Loucy (cell line): ENCODE data around the gene SLC5A12.

Source experiments
- H2AFZ ChIP-seq: fragments of 200-600 bp; sonication (generic); 2 replicates; pipeline ENCODE4 v1.6.0; 2016; ENCODE audit warnings: antibody characterized with exemption, mild to moderate bottlenecking, low read length, moderate library complexity
- H3F3A ChIP-seq: fragments of 200-600 bp; 2 replicates; pipeline ENCODE4 v1.6.0; 2016; ENCODE audit warnings: antibody characterized with exemption, low read depth, mild to moderate bottlenecking
- H3K27me3 ChIP-seq: fragments of 200-600 bp; sonication (generic); 2 replicates; pipeline ENCODE4 v1.6.1; 2014; ENCODE audit warnings: low read length, mild to moderate bottlenecking; ENCODE audit not compliant: insufficient read depth, poor library complexity, severe bottlenecking
- H3K36me3 ChIP-seq: fragments of 200-600 bp; sonication (generic); 2 replicates; pipeline ENCODE4 v1.6.1; 2016; ENCODE audit warnings: low read length; ENCODE audit not compliant: insufficient read depth
- H3K4me1 ChIP-seq: fragments of 200-600 bp; sonication (generic); 2 replicates; pipeline ENCODE4 v1.5.1; 2014; ENCODE audit warnings: low read length, mild to moderate bottlenecking; ENCODE audit not compliant: insufficient read depth, poor library complexity, severe bottlenecking
- H3K4me2 ChIP-seq: fragments of 200-600 bp; sonication (generic); 2 replicates; pipeline ENCODE4 v1.6.0; 2014; ENCODE audit warnings: antibody characterized with exemption, low read length, low read depth, mild to moderate bottlenecking; ENCODE audit not compliant: poor library complexity, severe bottlenecking
- H3K4me3 ChIP-seq: fragments of 200-600 bp; sonication (generic); 2 replicates; pipeline ENCODE4 v1.5.1; 2014; ENCODE audit warnings: low read length, mild to moderate bottlenecking, mixed read lengths; ENCODE audit not compliant: poor library complexity, severe bottlenecking
- H3K79me2 ChIP-seq: fragments of 200-600 bp; sonication (generic); 2 replicates; pipeline ENCODE4 v1.6.1; 2014; ENCODE audit warnings: low read length; ENCODE audit not compliant: insufficient read depth
- H3K9ac ChIP-seq: fragments of 200-600 bp; sonication (generic); 2 replicates; pipeline ENCODE4 v1.6.0; 2014; ENCODE audit warnings: mild to moderate bottlenecking, low read depth, low read length, moderate library complexity; ENCODE audit not compliant: poor library complexity, severe bottlenecking
- H3K9me2 ChIP-seq: fragments of 200-600 bp; sonication (generic); replicated peaks from 2 replicates; pipeline ENCODE4 v1.6.1; 2016; ENCODE audit warnings: low read depth, low read length, mixed read lengths
- H3K9me3 ChIP-seq: fragments of 200-600 bp; sonication (generic); 2 replicates; pipeline ENCODE4 v1.6.1; 2014; ENCODE audit warnings: mild to moderate bottlenecking, antibody characterized with exemption, low read length, low read depth; ENCODE audit not compliant: insufficient read depth
- H4K20me1 ChIP-seq: fragments of 200-600 bp; sonication (generic); 2 replicates; pipeline ENCODE4 v1.6.0; 2014; ENCODE audit warnings: antibody characterized with exemption, low read length, mild to moderate bottlenecking; ENCODE audit not compliant: insufficient read depth, poor library complexity, severe bottlenecking
- EZH2phosphoT487 ChIP-seq: fragments of 200-600 bp; IDR thresholded peaks from 2 replicates; pipeline ENCODE4 v1.6.1; 2018; ENCODE audit warnings: antibody characterized with exemption, mild to moderate bottlenecking, moderate library complexity, borderline replicate concordance
- TF ChIP-seq, protein P1 (sequence below): fragments of 200-600 bp; sonication (generic); conservative IDR thresholded peaks from 2 replicates; pipeline ENCODE4 v1.5.1; 2014; ENCODE audit warnings: mild to moderate bottlenecking, antibody characterized with exemption, low read length

The SLC5A12 gene

GRCh38 chr11:26743622-26744021, 21.8 kb upstream of the SLC5A12 start:
- H3K4me1 ChIP-seq: no peaks in the 10 kb centered on the region
- no peaks in the 10 kb centered on the region for H3F3A ChIP-seq
- no peak overlapping the region for H3K4me3 ChIP-seq
- H3K36me3 ChIP-seq: no peaks in the 10 kb centered on the region
- no peak overlapping the region for H3K4me2 ChIP-seq
- no peak for TF ChIP-seq EZH2phosphoT487
- TF ChIP-seq, protein P1, sequence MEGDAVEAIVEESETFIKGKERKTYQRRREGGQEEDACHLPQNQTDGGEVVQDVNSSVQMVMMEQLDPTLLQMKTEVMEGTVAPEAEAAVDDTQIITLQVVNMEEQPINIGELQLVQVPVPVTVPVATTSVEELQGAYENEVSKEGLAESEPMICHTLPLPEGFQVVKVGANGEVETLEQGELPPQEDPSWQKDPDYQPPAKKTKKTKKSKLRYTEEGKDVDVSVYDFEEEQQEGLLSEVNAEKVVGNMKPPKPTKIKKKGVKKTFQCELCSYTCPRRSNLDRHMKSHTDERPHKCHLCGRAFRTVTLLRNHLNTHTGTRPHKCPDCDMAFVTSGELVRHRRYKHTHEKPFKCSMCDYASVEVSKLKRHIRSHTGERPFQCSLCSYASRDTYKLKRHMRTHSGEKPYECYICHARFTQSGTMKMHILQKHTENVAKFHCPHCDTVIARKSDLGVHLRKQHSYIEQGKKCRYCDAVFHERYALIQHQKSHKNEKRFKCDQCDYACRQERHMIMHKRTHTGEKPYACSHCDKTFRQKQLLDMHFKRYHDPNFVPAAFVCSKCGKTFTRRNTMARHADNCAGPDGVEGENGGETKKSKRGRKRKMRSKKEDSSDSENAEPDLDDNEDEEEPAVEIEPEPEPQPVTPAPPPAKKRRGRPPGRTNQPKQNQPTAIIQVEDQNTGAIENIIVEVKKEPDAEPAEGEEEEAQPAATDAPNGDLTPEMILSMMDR: no peak
- no peaks in the 10 kb centered on the region for H3K9me2 ChIP-seq
- no peaks in the 10 kb centered on the region for H4K20me1 ChIP-seq
- H2AFZ ChIP-seq: no peak overlapping the region
- no peaks in the 10 kb centered on the region for H3K27me3 ChIP-seq
- no peak overlapping the region for H3K9ac ChIP-seq
- H3K79me2 ChIP-seq: no peaks in the 10 kb centered on the region
- H3K9me3 ChIP-seq: no peaks in the 10 kb centered on the region

- Histone ChIP-seq H3K9me2 (no peaks in the 10 kb centered on the region), H3K4me3 (no peak overlapping the region), H4K20me1 (no peaks in the 10 kb centered on the region), H3K9ac (no peak overlapping the region), H3K27me3 (no peaks in the 10 kb centered on the region), H3K9me3 (no peaks in the 10 kb centered on the region), H3F3A (no peaks in the 10 kb centered on the region), H3K79me2 (no peaks in the 10 kb centered on the region), H3K4me2 (no peak overlapping the region), H2AFZ (no peak overlapping the region), H3K4me1 (no peaks in the 10 kb centered on the region), H3K36me3 (no peaks in the 10 kb centered on the region)
- TF ChIP-seq, protein P1: no peak
- TF ChIP-seq EZH2phosphoT487: no peak
These were observed 21.1 kb upstream of the SLC5A12 start for GRCh38 chr11:26742966-26743365.

DNA sequence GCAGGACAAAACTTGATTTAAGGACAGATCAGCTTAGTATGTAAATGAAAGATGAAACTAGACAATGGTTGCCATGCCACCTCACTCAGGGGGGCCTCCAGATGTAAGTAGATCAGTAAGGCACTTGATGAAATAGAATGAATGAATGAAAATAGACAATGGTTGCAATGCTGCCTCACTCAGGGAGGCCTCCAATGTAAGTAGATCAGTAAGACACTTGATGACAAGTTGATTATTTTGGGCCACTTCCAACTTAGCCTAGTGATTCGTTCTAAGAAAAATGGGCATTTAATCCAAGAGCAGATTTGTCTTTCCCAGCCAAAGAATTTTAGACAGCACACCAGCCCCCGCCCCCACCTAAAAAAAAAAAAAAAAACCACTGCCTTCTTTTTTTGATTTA, 19.2 kb upstream of the SLC5A12 start:
- Histone ChIP-seq H3K9me2 (no peaks in the 10 kb centered on the region), H2AFZ (no peak overlapping the region), H3K9me3 (no peaks in the 10 kb centered on the region), H3K36me3 (no peaks in the 10 kb centered on the region), H3K79me2 (no peaks in the 10 kb centered on the region), H3F3A (no peaks in the 10 kb centered on the region), H3K4me3 (no peak overlapping the region), H3K4me2 (no peak overlapping the region), H3K27me3 (no peaks in the 10 kb centered on the region), H3K4me1 (no peaks in the 10 kb centered on the region), H4K20me1 (no peaks in the 10 kb centered on the region), H3K9ac (no peak overlapping the region)
- TF ChIP-seq EZH2phosphoT487: no peak
- TF ChIP-seq, protein P1: no peak
